ENCODE results near the gene TMEM44.

Gene TMEM44

DNA sequence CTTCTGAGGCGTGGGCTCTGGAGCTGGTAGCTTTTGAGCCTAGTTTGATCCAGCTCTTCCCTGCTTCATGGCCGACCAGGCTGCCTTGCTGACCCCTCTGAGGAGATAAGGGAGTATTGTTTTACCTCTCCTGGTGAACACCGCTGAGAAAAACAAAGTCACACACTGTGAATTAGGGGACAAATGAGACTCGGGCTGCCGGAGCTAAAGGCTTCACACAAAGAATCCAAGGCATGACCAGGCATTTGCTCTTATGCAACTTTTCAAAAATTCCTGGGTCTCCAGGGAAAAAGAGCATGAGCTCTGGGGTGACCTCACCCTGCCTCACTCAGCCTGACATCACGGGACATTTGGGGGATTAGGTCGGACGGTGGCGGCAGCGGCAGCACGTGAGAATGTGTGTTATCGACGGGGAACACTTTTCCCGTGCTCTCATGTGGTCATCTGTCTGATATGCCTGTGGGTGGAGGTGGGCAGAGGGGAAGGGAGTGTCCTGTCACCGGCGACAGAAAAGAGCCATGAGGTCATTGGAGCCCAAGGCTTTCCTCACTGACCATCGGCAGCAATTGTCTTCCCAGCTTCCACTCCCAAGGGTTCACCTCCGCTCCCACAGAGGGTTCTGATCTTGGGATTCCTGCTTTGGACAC lies 61.0 kb downstream of the TMEM44 start:
- TF ChIP-seq, protein P1, sequence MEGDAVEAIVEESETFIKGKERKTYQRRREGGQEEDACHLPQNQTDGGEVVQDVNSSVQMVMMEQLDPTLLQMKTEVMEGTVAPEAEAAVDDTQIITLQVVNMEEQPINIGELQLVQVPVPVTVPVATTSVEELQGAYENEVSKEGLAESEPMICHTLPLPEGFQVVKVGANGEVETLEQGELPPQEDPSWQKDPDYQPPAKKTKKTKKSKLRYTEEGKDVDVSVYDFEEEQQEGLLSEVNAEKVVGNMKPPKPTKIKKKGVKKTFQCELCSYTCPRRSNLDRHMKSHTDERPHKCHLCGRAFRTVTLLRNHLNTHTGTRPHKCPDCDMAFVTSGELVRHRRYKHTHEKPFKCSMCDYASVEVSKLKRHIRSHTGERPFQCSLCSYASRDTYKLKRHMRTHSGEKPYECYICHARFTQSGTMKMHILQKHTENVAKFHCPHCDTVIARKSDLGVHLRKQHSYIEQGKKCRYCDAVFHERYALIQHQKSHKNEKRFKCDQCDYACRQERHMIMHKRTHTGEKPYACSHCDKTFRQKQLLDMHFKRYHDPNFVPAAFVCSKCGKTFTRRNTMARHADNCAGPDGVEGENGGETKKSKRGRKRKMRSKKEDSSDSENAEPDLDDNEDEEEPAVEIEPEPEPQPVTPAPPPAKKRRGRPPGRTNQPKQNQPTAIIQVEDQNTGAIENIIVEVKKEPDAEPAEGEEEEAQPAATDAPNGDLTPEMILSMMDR (IDR thresholded peaks at IDR 0.05; ENCODE audit: low read depth, low read length), result no peak
- no peaks in the 10 kb centered on the region; the same call in 1 of the 2 replicates for H3K4me1 ChIP-seq
- H3K9me3 ChIP-seq, result no peaks in the 10 kb centered on the region
- H3K27me3 ChIP-seq, result no peaks in the 10 kb centered on the region
- no peak for DNase-seq
- H3K36me3 ChIP-seq, result no peaks in the 10 kb centered on the region
- no peak overlapping the region for H3K4me3 ChIP-seq (ENCODE audit: low read depth, low read length)

DNA sequence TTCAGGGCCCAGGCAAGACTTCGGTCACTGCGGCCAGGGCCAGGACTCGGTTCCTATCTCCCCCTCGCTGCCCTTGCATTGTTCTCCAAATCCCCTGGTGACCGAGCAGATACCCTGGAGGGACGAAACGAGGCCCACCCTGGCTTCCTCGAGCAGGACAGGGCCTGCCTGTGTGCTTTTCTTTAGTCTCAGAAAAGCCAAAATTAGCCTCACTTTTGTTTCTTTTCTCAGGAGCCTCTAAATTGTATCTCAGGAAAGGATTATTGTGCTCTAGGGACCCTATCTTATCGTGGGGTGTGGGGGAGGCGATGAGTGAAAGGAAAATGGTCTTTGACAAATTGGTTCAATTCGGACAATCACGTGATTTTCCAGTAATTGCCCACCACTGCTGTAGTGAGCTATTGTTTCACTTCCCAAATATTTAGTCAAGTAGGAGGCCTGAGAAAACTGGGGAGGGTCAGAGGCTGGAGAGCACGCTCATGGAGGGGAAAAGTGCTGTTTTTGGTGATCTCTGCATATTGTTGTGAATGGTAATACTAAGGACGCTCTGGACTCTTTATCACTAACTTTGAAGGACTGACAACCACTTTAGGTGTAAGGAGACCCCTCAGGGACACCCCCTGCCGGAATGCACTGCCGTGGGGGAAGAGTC lies 61.6 kb downstream of the TMEM44 start:
- Histone ChIP-seq H3K4me3 (ENCODE audit: low read depth, low read length) (no peak overlapping the region), H3K9me3 (no peaks in the 10 kb centered on the region), H3K4me1 (no peaks in the 10 kb centered on the region; the same call in 1 of the 2 replicates), H3K36me3 (no peaks in the 10 kb centered on the region), H3K27me3 (no peaks in the 10 kb centered on the region)
- TF ChIP-seq, protein P1 (IDR thresholded peaks at IDR 0.05; ENCODE audit: low read depth, low read length), result no peak
- no peak for DNase-seq

DNA sequence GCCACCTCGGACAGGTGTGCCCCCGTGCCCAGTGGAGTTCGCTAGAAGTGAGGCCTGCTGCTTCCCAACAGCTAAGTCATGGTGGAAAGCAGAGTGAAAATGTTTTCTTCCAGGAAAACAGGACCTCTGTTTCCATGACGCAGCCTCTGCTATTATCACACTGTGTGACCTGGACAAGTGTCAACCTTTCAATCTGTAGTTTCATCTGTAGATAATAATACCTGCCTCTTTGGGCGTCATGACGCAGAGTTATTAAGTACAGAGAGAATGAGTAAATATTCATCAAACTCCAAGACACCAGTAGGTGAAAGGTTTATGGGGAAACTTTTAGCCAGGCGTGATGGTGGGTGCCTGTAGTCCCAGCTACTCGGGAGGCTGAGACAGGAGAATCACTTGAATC lies 62.3 kb downstream of the TMEM44 start:
- H3K27me3 ChIP-seq, result no peaks in the 10 kb centered on the region
- H3K4me3 ChIP-seq (ENCODE audit: low read depth, low read length), result no peak overlapping the region
- H3K4me1 ChIP-seq, result no peaks in the 10 kb centered on the region; the same call in 1 of the 2 replicates
- TF ChIP-seq, protein P1 (IDR thresholded peaks at IDR 0.05; ENCODE audit: low read depth, low read length), result no peak
- H3K9me3 ChIP-seq, result no peaks in the 10 kb centered on the region
- DNase-seq, result no peak
- H3K36me3 ChIP-seq, result no peaks in the 10 kb centered on the region

DNA sequence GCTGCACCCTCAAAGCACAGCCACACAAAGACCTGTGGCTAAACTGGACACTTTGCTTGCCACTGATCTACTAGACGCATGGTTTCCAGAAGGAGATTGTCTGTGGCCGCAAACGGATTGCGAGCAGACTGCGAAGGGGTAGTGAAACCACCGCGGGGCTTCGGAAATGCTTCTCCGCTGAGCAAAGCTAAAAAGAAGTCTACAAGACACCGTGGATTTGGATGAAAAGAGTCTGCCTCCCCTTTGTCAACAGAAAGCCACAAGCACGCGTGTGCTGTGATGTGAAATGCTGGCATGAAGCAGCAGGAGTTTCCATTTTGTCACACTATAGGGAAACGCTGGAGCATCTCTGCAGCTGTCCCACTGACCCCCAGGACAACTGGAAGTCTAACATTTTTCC lies 63.0 kb downstream of the TMEM44 start:
- TF ChIP-seq, protein P1 (IDR thresholded peaks at IDR 0.05; ENCODE audit: low read depth, low read length), result no peak
- Histone ChIP-seq H3K36me3 (no peaks in the 10 kb centered on the region), H3K4me3 (ENCODE audit: low read depth, low read length) (no peak overlapping the region), H3K9me3 (no peaks in the 10 kb centered on the region), H3K27me3 (no peaks in the 10 kb centered on the region), H3K4me1 (no peaks in the 10 kb centered on the region; the same call in 1 of the 2 replicates)
- DNase-seq, result no peak

DNA sequence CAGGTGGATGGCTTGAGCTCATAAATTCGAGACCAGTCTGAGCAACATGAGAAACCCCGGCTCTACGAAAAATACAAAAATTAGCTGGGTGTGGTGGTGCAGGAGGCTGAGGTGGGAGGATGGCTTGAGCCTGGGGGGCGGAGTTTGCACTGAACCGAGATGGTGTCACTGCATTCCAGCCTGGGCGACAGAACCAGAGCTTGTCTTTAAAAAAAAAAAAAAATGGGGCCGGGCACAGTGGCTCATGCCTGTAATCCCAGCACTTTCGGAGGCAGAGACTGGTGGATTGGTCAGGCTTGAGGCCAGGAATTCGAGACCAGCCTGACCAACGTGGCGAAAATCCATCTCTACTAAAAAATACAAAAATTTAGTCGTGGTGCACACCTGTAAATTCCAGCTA lies 64.0 kb downstream of the TMEM44 start:
- Histone ChIP-seq H3K9me3 (no peaks in the 10 kb centered on the region), H3K36me3 (no peaks in the 10 kb centered on the region), H3K4me1 (no peaks in the 10 kb centered on the region; the same call in 1 of the 2 replicates), H3K27me3 (no peaks in the 10 kb centered on the region), H3K4me3 (ENCODE audit: low read depth, low read length) (no peak overlapping the region)
- TF ChIP-seq, protein P1 (IDR thresholded peaks at IDR 0.05; ENCODE audit: low read depth, low read length), result no peak
- no peak for DNase-seq

DNA sequence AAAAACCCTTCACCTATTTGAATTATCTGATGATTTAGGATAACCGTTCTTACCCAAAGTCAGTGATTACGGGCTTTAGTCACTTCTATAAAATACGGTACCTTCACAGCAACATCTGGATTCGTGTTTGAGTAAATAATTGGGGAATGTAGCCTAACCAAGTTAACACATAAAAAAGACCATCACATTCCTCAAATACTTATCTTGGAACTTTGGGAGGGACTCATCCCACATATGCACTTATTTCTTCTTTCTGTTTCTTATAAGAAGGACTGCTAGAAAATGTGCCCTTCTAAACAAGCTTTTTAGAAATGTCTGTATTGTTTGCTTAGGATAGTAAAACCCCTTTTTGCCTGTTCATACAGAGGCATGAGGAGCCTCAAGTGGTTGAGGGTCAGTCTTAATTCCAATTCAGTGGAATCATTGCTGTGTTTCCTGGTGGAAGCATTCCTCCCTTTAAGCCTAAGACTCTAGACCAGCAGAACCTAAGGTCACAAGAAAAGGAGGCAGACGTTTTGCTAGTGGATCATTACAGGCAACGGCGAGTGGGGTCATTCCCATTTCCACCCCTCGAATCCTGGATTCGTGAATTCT lies 67.5 kb downstream of the TMEM44 start:
- no peaks in the 10 kb centered on the region for H3K9me3 ChIP-seq
- H3K4me1 ChIP-seq, result no peaks in the 10 kb centered on the region
- no peaks in the 10 kb centered on the region for H3K27me3 ChIP-seq
- H3K4me3 ChIP-seq (ENCODE audit: low read depth, low read length), result no peak overlapping the region
- TF ChIP-seq, protein P1 (IDR thresholded peaks at IDR 0.05; ENCODE audit: low read depth, low read length), result no peak
- H3K36me3 ChIP-seq, result no peaks in the 10 kb centered on the region
- no peak for DNase-seq
